ENCODE results near the gene IGF1R.

The IGF1R gene

GRCh38 chr15:98906712-98907083 lies 258.4 kb downstream of the IGF1R start:
- no peak for DNase-seq
- in situ Hi-C loops (cut with MboI; ENCODE audit: low pct_unique_long_range_greater_than_20kb, low sequenced_read_pairs), result no loop called here

GRCh38 chr15:98907927-98908471 lies 259.7 kb downstream of the IGF1R start:
- in situ Hi-C loops (cut with MboI; ENCODE audit: low pct_unique_long_range_greater_than_20kb, low sequenced_read_pairs), result no loop called here
- DNase-seq, result no peak

GRCh38 chr15:98909968-98910885 lies 261.9 kb downstream of the IGF1R start:
- in situ Hi-C loops (cut with MboI; ENCODE audit: low pct_unique_long_range_greater_than_20kb, low sequenced_read_pairs), result no loop called here
- DNase-seq, result no peak

- in situ Hi-C loops (cut with MboI; ENCODE audit: low pct_unique_long_range_greater_than_20kb, low sequenced_read_pairs), result no loop called here
- no peak for DNase-seq
Measured at GRCh38 chr15:98914626-98915025, 266.3 kb downstream of the IGF1R start.

GRCh38 chr15:98916826-98917225 lies 268.5 kb downstream of the IGF1R start:
- no peak for DNase-seq
- in situ Hi-C loops (cut with MboI; ENCODE audit: low pct_unique_long_range_greater_than_20kb, low sequenced_read_pairs), result no loop called here

- in situ Hi-C loops (cut with MboI; ENCODE audit: low pct_unique_long_range_greater_than_20kb, low sequenced_read_pairs), result no loop called here
- DNase-seq, result no peak
Measured at GRCh38 chr15:98917417-98917816, 269.1 kb downstream of the IGF1R start.

- in situ Hi-C loops (cut with MboI; ENCODE audit: low pct_unique_long_range_greater_than_20kb, low sequenced_read_pairs), result no loop called here
Measured at GRCh38 chr15:98920091-98920880, 271.9 kb downstream of the IGF1R start.

GRCh38 chr15:98923171-98923570 lies 274.8 kb downstream of the IGF1R start:
- in situ Hi-C loops (cut with MboI; ENCODE audit: low pct_unique_long_range_greater_than_20kb, low sequenced_read_pairs), result no loop called here
- DNase-seq, result no peak

More at GRCh38 chr15:98920091-98920880, 271.9 kb downstream of the IGF1R start:
- peak; percentile 2 for DNase-seq

- in situ Hi-C loops (cut with MboI; ENCODE audit: low pct_unique_long_range_greater_than_20kb, low sequenced_read_pairs), result no loop called here
- no peak for DNase-seq
Measured at GRCh38 chr15:98923579-98923978, 275.2 kb downstream of the IGF1R start.

- no peak for DNase-seq
- in situ Hi-C loops (cut with MboI; ENCODE audit: low pct_unique_long_range_greater_than_20kb, low sequenced_read_pairs), result no loop called here
Measured at GRCh38 chr15:98924401-98925049, 276.2 kb downstream of the IGF1R start.

- in situ Hi-C loops (cut with MboI; ENCODE audit: low pct_unique_long_range_greater_than_20kb, low sequenced_read_pairs), result no loop called here
- no peak for DNase-seq
Measured at GRCh38 chr15:98926236-98926635, 277.9 kb downstream of the IGF1R start.

- no peak for DNase-seq
Measured at GRCh38 chr15:98927022-98927421, 278.7 kb downstream of the IGF1R start.

GRCh38 chr15:98927996-98928395 lies 279.7 kb downstream of the IGF1R start:
- in situ Hi-C loops (cut with MboI; ENCODE audit: low pct_unique_long_range_greater_than_20kb, low sequenced_read_pairs), result no loop called here
- DNase-seq, result no peak

More at GRCh38 chr15:98927022-98927421, 278.7 kb downstream of the IGF1R start:
- in situ Hi-C loops (cut with MboI; ENCODE audit: low pct_unique_long_range_greater_than_20kb, low sequenced_read_pairs), result no loop called here

GRCh38 chr15:98930576-98930975 lies 282.2 kb downstream of the IGF1R start:
- no peak for DNase-seq
- in situ Hi-C loops (cut with MboI; ENCODE audit: low pct_unique_long_range_greater_than_20kb, low sequenced_read_pairs), result no loop called here

- DNase-seq, result no peak
- in situ Hi-C loops (cut with MboI; ENCODE audit: low pct_unique_long_range_greater_than_20kb, low sequenced_read_pairs), result no loop called here
Measured at GRCh38 chr15:98931004-98931403, 282.7 kb downstream of the IGF1R start.

- in situ Hi-C loops (cut with MboI; ENCODE audit: low pct_unique_long_range_greater_than_20kb, low sequenced_read_pairs), result no loop called here
- DNase-seq, result no peak
Measured at GRCh38 chr15:98933406-98933805, 285.1 kb downstream of the IGF1R start.

- in situ Hi-C loops (cut with MboI; ENCODE audit: low pct_unique_long_range_greater_than_20kb, low sequenced_read_pairs), result no loop called here
- DNase-seq, result no peak
Measured at GRCh38 chr15:98935736-98936135, 287.4 kb downstream of the IGF1R start.

- in situ Hi-C loops (cut with MboI; ENCODE audit: low pct_unique_long_range_greater_than_20kb, low sequenced_read_pairs), result no loop called here
- DNase-seq, result no peak
Measured at GRCh38 chr15:98937413-98938104, 289.2 kb downstream of the IGF1R start.

- DNase-seq, result no peak
- in situ Hi-C loops (cut with MboI; ENCODE audit: low pct_unique_long_range_greater_than_20kb, low sequenced_read_pairs), result no loop called here
Measured at GRCh38 chr15:98938105-98938417, 289.7 kb downstream of the IGF1R start.
